H1 (cell line): Measurements from ENCODE around the gene KIZ. TPM values are rescaled to one million over a fixed set of nuclear protein-coding genes. Genes with fewer than 3 reads are reported as not detected.

Experiments used
- CTCF ChIA-PET: fragments of 300-600 bp; sonication (Branson Sonifier 250); formaldehyde crosslinking; loops from one replicate; lab custom pipeline; 2021; ENCODE audit not compliant: partially characterized antibody; lab: Charles Lee
- POLR2A ChIA-PET: fragments of 300-600 bp; sonication (Branson Sonifier 250); formaldehyde crosslinking; loops from one replicate; lab custom pipeline; 2021; ENCODE audit warnings: inconsistent platforms; ENCODE audit not compliant: partially characterized antibody; lab: Charles Lee
- DNase-seq, 2 experiments: peaks; one replicate each; pipeline versions ENCODE4 v3.0.0 to v3.0.0-alpha.2; 2010 to 2022; ENCODE audit warnings: low spot score in 2 of 2, low read depth in 1 of 2, mixed read lengths in 1 of 2
- FAIRE-seq: peaks from 2 replicates; lab custom pipeline; 2011; peaks lifted over from hg19 to GRCh38; lab: Jason Lieb, UNC
- H2AFZ ChIP-seq: 2 replicates; pipeline ENCODE4 v1.8.1; 2012; ENCODE audit warnings: low read length, inconsistent platforms
- H2AK5ac ChIP-seq: 2 replicates; pipeline ENCODE4 v1.6.1; 2013; ENCODE audit warnings: low read depth, low read length
- H2BK120ac ChIP-seq: replicated peaks from 2 replicates; pipeline ENCODE3; 2013; ENCODE audit warnings: low read depth, low read length, inconsistent platforms
- H2BK12ac ChIP-seq: 2 replicates; pipeline ENCODE4 v1.6.1; 2013; ENCODE audit warnings: low read depth, low read length
- H2BK15ac ChIP-seq: 2 replicates; pipeline ENCODE4 v1.6.1; 2013; ENCODE audit warnings: low read length
- H2BK20ac ChIP-seq: 2 replicates; pipeline ENCODE4 v1.6.1; 2013; ENCODE audit warnings: low read length
- H2BK5ac ChIP-seq: 2 replicates; pipeline ENCODE4 v1.6.1; 2013; ENCODE audit warnings: low read depth, low read length
- H3K14ac ChIP-seq: 2 replicates; pipeline ENCODE4 v1.6.1; 2013; ENCODE audit warnings: inconsistent platforms; ENCODE audit not compliant: insufficient read length
- H3K18ac ChIP-seq: 2 replicates; pipeline ENCODE4 v1.6.1; 2013; ENCODE audit warnings: low read length; ENCODE audit errors: extremely low read depth
- H3K23ac ChIP-seq: 2 replicates; pipeline ENCODE4 v1.6.1; 2013; ENCODE audit warnings: inconsistent platforms; ENCODE audit not compliant: insufficient read length
- H3K23me2 ChIP-seq: 2 replicates; pipeline ENCODE4 v1.6.1; 2013; ENCODE audit warnings: low read depth, low read length
- H3K27ac ChIP-seq: 2 replicates; pipeline ENCODE4 v1.6.1; 2011; ENCODE audit warnings: low read depth, low read length, inconsistent platforms
- H3K27me3 ChIP-seq, 4 experiments: replicated peaks in 1 of 4; 1 replicate in 1 of 4; 2 replicates in 3 of 4; pipeline versions ENCODE4 v1.6.1 to v1.8.1; 2011 to 2013; ENCODE audit warnings: low read length in 3 of 4, mild to moderate bottlenecking in 3 of 4, inconsistent platforms in 2 of 4, mixed read lengths in 2 of 4, moderate library complexity in 1 of 4; ENCODE audit not compliant: control insufficient read depth in 3 of 4, insufficient read depth in 3 of 4; ENCODE audit errors: extremely low read depth in 1 of 4
- H3K36me3 ChIP-seq, 4 experiments: 2 replicates each; pipeline versions ENCODE4 v1.6.1 to v1.8.1; 2011 to 2013; ENCODE audit warnings: mild to moderate bottlenecking in 4 of 4, low read length in 3 of 4, moderate library complexity in 2 of 4, control low read depth in 1 of 4, inconsistent platforms in 1 of 4; ENCODE audit not compliant: insufficient read depth in 4 of 4, control insufficient read depth in 2 of 4
- H3K4ac ChIP-seq: replicated peaks from 2 replicates; pipeline ENCODE3; 2013; ENCODE audit warnings: low read length, low read depth, mixed read lengths, inconsistent platforms; ENCODE audit not compliant: insufficient read length
- H3K4me1 ChIP-seq, 4 experiments: replicated peaks in 1 of 4; 1 replicate in 1 of 4; 2 replicates in 3 of 4; pipeline versions ENCODE4 v1.6.1 to v1.8.1; 2011 to 2013; ENCODE audit warnings: low read length in 3 of 4, inconsistent platforms in 2 of 4, mixed read lengths in 1 of 4; ENCODE audit not compliant: insufficient read depth in 4 of 4, control insufficient read depth in 3 of 4
- H3K4me2 ChIP-seq, 2 experiments: 2 replicates each; pipeline versions ENCODE4 v1.6.1 to v1.8.1; 2011 to 2013; ENCODE audit warnings: low read depth in 2 of 2, low read length in 2 of 2, control low read depth in 1 of 2, inconsistent platforms in 1 of 2, mild to moderate bottlenecking in 1 of 2; ENCODE audit not compliant: insufficient read depth in 1 of 2
- H3K4me3 ChIP-seq, 4 experiments: fragments of 200-600, 300-600 bp in 1 of 4; sonication (generic), shearing (Covaris generic), sonication (Bioruptor Twin) in 1 of 4; 2 replicates each; pipeline versions ENCODE4 v1.5.1 to v1.8.1; 2011 to 2016; ENCODE audit warnings: low read length in 4 of 4, low read depth in 3 of 4, control low read depth in 2 of 4, inconsistent platforms in 2 of 4, mild to moderate bottlenecking in 2 of 4, mixed read lengths in 1 of 4, moderate library complexity in 1 of 4; ENCODE audit not compliant: insufficient read depth in 2 of 4; ENCODE audit errors: extremely low read depth in 1 of 4
- H3K56ac ChIP-seq: replicated peaks from 2 replicates; pipeline ENCODE3; 2013; ENCODE audit warnings: low read depth, mild to moderate bottlenecking, mixed read lengths, low read length, inconsistent platforms; ENCODE audit not compliant: insufficient read length
- H3K79me1 ChIP-seq: 2 replicates; pipeline ENCODE4 v1.6.1; 2013; ENCODE audit warnings: low read depth, low read length, control low read depth
- H3K79me2 ChIP-seq, 2 experiments: 2 replicates each; pipeline versions ENCODE4 v1.6.1 to v1.8.1; 2012 to 2013; ENCODE audit warnings: low read length in 2 of 2, mild to moderate bottlenecking in 2 of 2, inconsistent platforms in 1 of 2; ENCODE audit not compliant: insufficient read depth in 2 of 2, control insufficient read depth in 1 of 2
- H3K9ac ChIP-seq, 4 experiments: replicated peaks in 1 of 4; 1 replicate in 1 of 4; 2 replicates in 3 of 4; pipeline versions ENCODE4 v1.6.1 to v1.8.1; 2011 to 2013; ENCODE audit warnings: low read depth in 3 of 4, low read length in 3 of 4, control low read depth in 2 of 4, mild to moderate bottlenecking in 2 of 4, moderate library complexity in 2 of 4, inconsistent platforms in 1 of 4; ENCODE audit errors: extremely low read depth in 1 of 4
- H3K9me3 ChIP-seq, 2 experiments: 2 replicates each; pipeline versions ENCODE4 v1.6.1 to v1.8.1; 2012 to 2013; ENCODE audit warnings: mild to moderate bottlenecking in 2 of 2, moderate library complexity in 2 of 2, control low read depth in 1 of 2, inconsistent platforms in 1 of 2, low read depth in 1 of 2, low read length in 1 of 2, mixed read lengths in 1 of 2; ENCODE audit not compliant: insufficient read depth in 2 of 2
- H4K20me1 ChIP-seq, 2 experiments: replicated peaks in 1 of 2; 2 replicates each; pipeline versions ENCODE3 to v1.8.1; 2011 to 2013; ENCODE audit warnings: inconsistent platforms in 2 of 2, low read length in 2 of 2, mild to moderate bottlenecking in 1 of 2; ENCODE audit not compliant: insufficient read depth in 2 of 2, control insufficient read depth in 1 of 2
- H4K5ac ChIP-seq: 2 replicates; pipeline ENCODE4 v1.6.1; 2013; ENCODE audit warnings: low read length, low read depth, mixed read lengths, inconsistent platforms; ENCODE audit not compliant: insufficient read length
- H4K8ac ChIP-seq: 2 replicates; pipeline ENCODE4 v1.8.0; 2013; ENCODE audit warnings: mild to moderate bottlenecking, moderate library complexity, low read length, inconsistent platforms; ENCODE audit not compliant: insufficient read depth; ENCODE audit errors: extremely low read depth
- H4K91ac ChIP-seq: replicated peaks from 2 replicates; pipeline ENCODE3; 2013; ENCODE audit warnings: low read length, mixed read lengths, inconsistent platforms; ENCODE audit not compliant: insufficient read length
- BACH1 ChIP-seq: IDR thresholded peaks from 2 replicates; pipeline ENCODE4 v1.6.1; 2012; ENCODE audit warnings: low read length, improper control_type of control experiment
- CBX8 ChIP-seq: fragments of 300-800, 300-1000 bp; sonication (generic); IDR thresholded peaks from 2 replicates; pipeline ENCODE4 v1.7.1; 2016; ENCODE audit warnings: low read depth, low read length, borderline replicate concordance
- EZH2 ChIP-seq: fragments of 200-600 bp; sonication (generic); IDR thresholded peaks from 2 replicates; pipeline ENCODE4 v1.7.1; 2012; ENCODE audit warnings: low read depth, mild to moderate bottlenecking, moderate library complexity, low read length, inconsistent platforms; ENCODE audit not compliant: severe bottlenecking
- FOSL1 ChIP-seq: IDR thresholded peaks from 2 replicates; pipeline ENCODE4 v1.6.1; 2011; ENCODE audit warnings: mild to moderate bottlenecking, low read depth, low read length, moderate library complexity; ENCODE audit not compliant: insufficient read depth
- KDM4A ChIP-seq: IDR thresholded peaks from one replicate; pipeline ENCODE4 v1.7.1; 2012; ENCODE audit warnings: low read depth, mild to moderate bottlenecking, moderate library complexity, low read length, inconsistent platforms; ENCODE audit not compliant: severe bottlenecking
- NANOG ChIP-seq: IDR thresholded peaks from 2 replicates; pipeline ENCODE4 v1.6.1; 2011; ENCODE audit warnings: low read length, low read depth, mild to moderate bottlenecking, inconsistent platforms; ENCODE audit not compliant: insufficient read depth, poor library complexity, severe bottlenecking
- RBBP5 ChIP-seq: IDR thresholded peaks from 2 replicates; pipeline ENCODE4 v1.7.1; 2012; ENCODE audit warnings: low read depth, mild to moderate bottlenecking, inconsistent platforms, low read length, moderate library complexity, borderline replicate concordance
- SP1 ChIP-seq: IDR thresholded peaks from 2 replicates; pipeline ENCODE4 v1.6.1; 2011; ENCODE audit warnings: low read depth, low read length
- TAF1 ChIP-seq: IDR thresholded peaks from 2 replicates; pipeline ENCODE4 v1.6.1; 2011; ENCODE audit warnings: mild to moderate bottlenecking, low read depth, low read length
- WGBS, 2 experiments: shearing (Covaris generic) in 1 of 2; methylation state at CpG; one replicate each; pipeline versions ENCODE4 v1.1.6 to v1.1.7; 2013 to 2015; ENCODE audit warnings: low lambda C conversion rate in 2 of 2, mixed read lengths in 2 of 2, inconsistent platforms in 1 of 2, low coverage in 1 of 2, missing lambda C conversion rate in 1 of 2; ENCODE audit not compliant: insufficient replicate concordance in 2 of 2, insufficient coverage in 1 of 2, insufficient read length in 1 of 2; ENCODE audit errors: extremely low coverage in 1 of 2, missing lambda C conversion rate in 1 of 2; 5-methylcytosine and 5-hydroxymethylcytosine counted together
- polyA plus RNA-seq, 7 experiments: library from polyadenylated mRNA; depleted of rRNA in 3 of 7; stranded (reverse) in 5 of 7; unstranded in 2 of 7; fragments of >200 nt in 5 of 7; fragments of 200-250 nt in 2 of 7; gene quantifications; 1 replicate in 5 of 7; 2 replicates in 1 of 7; 4 replicates in 1 of 7; pipeline versions ENCODE4 v1.2.1 to v1.2.3, GENCODE V29; 2011 to 2013; ENCODE audit warnings: missing spikeins in 2 of 7, mixed read lengths in 2 of 7
- total RNA-seq: library from RNA; stranded (reverse); fragmentation: NEBNext Ultra II Directional; extraction: Animal tissue kit (Norgen Biotek cat#: 25700); gene quantifications from 2 replicates; pipeline ENCODE4 v1.2.1, GENCODE V29; 2021
- TF ChIP-seq, protein P1 (sequence below): IDR thresholded peaks from 2 replicates; pipeline ENCODE4 v1.6.1; 2012; ENCODE audit warnings: inconsistent platforms

KIZ gene
- total and polyA plus RNA-seq, 2 of the 8 experiments (the other 6 are each of a cell fraction or from before 2014, with no cell fraction given), result 13.0 to 51.7 TPM

DNA sequence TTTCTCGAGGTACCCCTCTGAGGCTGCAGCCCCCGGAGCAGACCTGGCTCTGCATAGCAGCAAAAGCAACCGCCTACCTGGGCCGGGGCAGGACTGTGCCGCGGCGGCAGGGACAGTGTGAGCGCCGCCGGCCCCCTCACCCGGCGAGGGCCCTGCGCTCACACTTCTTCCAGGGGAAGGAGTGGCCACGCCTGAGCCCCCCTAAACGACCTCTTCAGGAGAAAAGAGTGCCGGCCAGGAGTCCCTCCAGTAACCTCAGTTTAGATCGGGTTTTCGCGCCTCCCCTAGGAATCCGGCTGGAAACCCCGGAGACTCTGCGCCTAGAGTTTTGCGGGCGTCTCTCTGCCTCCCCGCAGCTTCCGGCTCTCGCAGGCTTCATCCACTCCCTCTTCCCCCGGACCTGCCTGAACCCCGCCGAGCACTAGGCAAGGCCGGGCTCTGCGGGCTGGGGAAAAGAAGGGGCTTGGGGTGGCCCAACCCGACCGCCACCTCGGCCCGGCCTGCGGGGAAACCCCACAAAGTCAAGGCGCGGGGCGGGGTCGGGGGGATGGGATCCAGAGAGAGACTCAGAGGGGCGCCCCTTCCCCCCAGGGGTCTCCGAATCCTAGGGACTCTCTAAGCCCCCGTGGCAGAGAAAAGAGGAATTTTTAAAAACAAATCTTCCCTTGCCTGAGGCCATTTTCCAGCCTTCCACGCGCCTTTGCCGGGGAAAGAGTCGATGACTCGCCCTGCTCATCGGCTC is 20.3 kb upstream of the KIZ start:
- Histone ChIP-seq H3K4me2 (peak overlapping the region; percentile 97 to 98), H3K79me1 (no peaks in the 10 kb centered on the region), H2BK120ac (no peak overlapping the region), H2BK12ac (no peak overlapping the region), H4K91ac (peak overlapping the region; percentile 49), H3K79me2 (no peaks in the 10 kb centered on the region), H2BK20ac (0 out of 2 replicates have a peak overlapping the region, but pooled peaks have one; percentile 9), H2BK15ac (no peak overlapping the region), H3K27ac (no peak overlapping the region), H3K23ac (no peak overlapping the region), H3K4me1 (peaks cover 8 to 26% (median 13%) of the 10 kb centered on the region in 4 experiments), H3K9me3 (no peaks in the 10 kb centered on the region), H2AFZ (peak overlapping the region; percentile 51; the same call in 1 of the 2 replicates), H3K56ac (no peak overlapping the region), H2BK5ac (no peak overlapping the region), H3K36me3 (no peaks in the 10 kb centered on the region), H4K8ac (peak overlapping the region; percentile 37), H3K4me3 (peak overlapping the region; percentile 44 to 78 (median 57)), H3K14ac (no peak overlapping the region), H2AK5ac (no peak overlapping the region), H3K23me2 (peaks cover 29% of the 10 kb centered on the region), H3K18ac (peak overlapping the region; percentile 83), H3K4ac (no peak overlapping the region), H3K9ac (peak overlapping the region in 1 of 4 experiments; percentile 50; a peak in 3 of 7 replicates), H4K5ac (no peak overlapping the region), H3K27me3 (peaks cover 27 to 79% (median 72%) of the 10 kb centered on the region in 4 experiments), H4K20me1 (peaks cover 0 to 5% of the 10 kb centered on the region in 2 experiments)
- FAIRE-seq, result no peak
- POLR2A ChIA-PET, result interaction anchor here (0.6 to 2.8 kb wide), 4 partner anchors 9 to 85 kb away, joined by 4 to 7 read pairs (median 4); partner anchors contain the start of gene KIZ
- CTCF ChIA-PET, result interaction anchor here (0.6 to 1.4 kb wide), 5 partner anchors 10 to 348 kb away, joined by 3 to 4 read pairs (median 3); no protein-coding TSS in a partner anchor
- WGBS, 2 experiments, result 1% methylated on average over 33 of the region's 50 CpGs; no CpG with 5 or more reads in 1 of the 2 experiments
- peak in 1 of 2 experiments; percentile 74 for DNase-seq
- TF ChIP-seq NANOG (no peak), CBX8 (no peak), KDM4A (peak; percentile 79), RBBP5 (peak; percentile 53; the same call in 1 of the 2 replicates), FOSL1 (no peak), EZH2 (peak; percentile 46), BACH1 (no peak), TAF1 (0 out of 2 replicates have a peak, but pooled peaks have one; percentile 18), SP1 (no peak)
- TF ChIP-seq, protein P1, sequence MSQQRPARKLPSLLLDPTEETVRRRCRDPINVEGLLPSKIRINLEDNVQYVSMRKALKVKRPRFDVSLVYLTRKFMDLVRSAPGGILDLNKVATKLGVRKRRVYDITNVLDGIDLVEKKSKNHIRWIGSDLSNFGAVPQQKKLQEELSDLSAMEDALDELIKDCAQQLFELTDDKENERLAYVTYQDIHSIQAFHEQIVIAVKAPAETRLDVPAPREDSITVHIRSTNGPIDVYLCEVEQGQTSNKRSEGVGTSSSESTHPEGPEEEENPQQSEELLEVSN, result 0 out of 2 replicates have a peak, but pooled peaks have one; percentile 4
